MV-4-11 (cell line): ENCODE measurements around the gene PTPRN2.

Source experiments
- DNase-seq: peaks from one replicate; lab custom pipeline; 2025; lab: John Stamatoyannopoulos, UW

Gene PTPRN2

DNA sequence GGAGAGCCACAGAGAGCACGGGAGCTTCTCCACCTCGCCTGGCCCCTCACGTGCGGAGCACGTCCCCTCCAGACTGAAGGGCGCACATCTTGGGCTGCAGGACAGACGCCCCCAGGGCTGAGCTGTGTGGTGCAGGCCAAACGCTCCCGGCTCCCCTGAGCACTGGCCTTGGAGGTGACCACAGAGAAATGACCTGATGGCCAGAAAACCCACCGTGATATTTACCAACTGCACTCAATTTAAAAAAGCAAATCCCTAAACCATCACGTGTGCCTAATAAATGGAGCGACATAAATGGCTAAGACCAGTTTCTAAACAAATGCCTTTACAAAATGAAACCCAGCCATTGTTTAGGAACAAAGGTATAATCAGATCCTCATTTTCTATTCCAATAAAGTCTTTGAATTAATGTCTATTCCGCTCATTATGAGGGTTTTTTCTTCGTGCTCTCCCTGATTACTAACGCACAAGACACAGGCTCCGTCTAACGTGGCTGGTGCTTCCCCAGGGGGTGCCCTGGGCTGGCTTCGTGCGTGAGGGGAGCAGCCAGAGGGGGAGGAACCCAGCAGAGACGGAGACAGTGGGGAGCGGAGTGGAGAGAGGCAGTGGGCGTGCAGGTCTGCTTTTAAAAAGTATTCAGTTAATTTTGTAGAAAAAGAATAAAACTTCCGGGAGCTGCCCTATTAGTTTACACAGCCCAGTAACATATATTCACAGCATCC, 1060.5 kb downstream of the PTPRN2 start:
- DNase-seq = no peak

DNA sequence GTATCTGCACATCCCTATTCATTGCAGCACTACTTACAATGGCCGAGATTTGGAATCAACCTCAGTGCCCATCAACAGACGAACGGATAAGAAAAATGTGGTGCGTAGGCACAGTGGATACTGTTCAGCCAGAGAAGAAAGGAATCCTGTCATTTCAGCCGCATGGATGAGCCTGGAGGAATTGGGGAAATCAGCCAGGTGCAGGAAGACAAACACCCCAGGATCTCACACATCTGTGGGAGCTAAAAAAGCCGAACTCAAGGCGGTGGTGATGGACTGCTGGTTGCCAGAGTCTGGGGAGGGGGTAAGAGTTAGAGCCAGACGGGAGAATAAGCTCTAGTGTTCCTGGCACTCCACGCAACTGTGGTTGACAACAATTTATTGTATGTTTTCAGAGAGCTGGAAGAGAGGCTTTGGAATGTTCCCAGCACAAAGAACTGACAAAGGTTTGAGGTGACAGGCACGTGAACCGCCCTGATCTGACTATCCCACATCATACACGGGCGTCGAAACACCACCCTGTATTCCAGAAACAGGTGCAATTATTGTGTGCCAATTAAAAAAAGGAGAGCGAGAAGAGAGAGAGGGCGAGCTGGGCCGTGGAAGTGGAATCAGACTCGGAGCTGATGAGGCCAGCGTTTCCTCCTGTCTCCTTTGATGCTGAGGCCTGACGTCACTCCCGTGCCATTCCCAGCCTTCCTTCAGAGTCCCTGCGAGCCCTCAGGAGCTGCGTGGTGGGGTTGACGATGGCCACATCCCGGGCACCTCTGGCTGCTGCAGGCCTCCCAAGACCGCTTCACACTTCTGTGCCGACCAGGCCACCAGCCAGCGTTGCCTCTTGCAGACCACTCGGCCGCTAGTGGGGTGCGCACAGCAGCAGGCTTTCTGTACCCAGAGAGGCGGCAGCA, 1061.4 kb downstream of the PTPRN2 start:
- DNase-seq = no peak

DNA sequence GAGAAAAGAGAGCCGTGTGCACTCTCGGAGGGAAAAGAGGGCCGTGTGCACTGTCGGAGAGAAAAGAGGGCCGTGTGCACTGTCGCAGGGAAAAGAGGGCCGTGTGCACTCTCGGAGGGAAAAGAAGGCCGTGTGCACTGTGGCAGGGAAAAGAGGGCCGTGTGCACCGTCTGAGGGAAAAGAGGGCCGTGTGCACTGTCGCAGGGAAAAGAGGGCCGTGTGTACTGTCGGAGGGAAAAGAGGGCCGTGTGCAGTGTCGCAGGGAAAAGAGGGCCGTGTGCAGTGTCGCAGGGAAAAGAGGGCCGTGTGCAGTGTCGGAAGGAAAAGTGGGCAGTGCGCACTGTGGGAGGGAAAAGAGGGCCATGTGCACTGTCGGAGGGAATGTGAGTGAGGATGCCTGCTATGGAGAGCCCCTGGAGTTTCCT, 1062.1 kb downstream of the PTPRN2 start:
- no peak for DNase-seq

- DNase-seq = no peak
These were observed 1062.9 kb downstream of the PTPRN2 start for GRCh38 chr7:157524731-157525130.

GRCh38 chr7:157523766-157524421, 1063.7 kb downstream of the PTPRN2 start:
- no peak for DNase-seq

- no peak for DNase-seq
These were observed 1064.3 kb downstream of the PTPRN2 start for GRCh38 chr7:157523371-157523765.

- DNase-seq = no peak
These were observed 1064.7 kb downstream of the PTPRN2 start for GRCh38 chr7:157522954-157523353.

DNA sequence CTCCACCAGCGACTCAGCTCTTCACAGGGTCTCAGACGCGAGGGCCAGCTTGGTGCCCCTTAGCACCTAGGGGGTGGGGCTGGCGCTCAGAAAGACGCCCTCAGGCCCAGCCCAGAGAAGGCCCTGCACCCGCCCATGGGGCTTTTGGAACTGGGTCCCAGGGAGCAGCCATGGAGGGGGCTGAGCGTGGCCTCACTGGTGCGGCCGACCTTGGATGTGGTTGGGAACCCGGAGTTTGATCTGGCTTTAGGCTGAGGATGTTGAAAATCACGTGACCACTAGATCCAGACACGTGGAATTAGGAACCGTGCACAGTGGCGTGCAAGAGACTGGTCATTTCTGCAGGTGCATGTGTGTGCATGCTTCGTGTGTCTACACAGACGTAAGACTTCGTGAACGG, 1065.4 kb downstream of the PTPRN2 start:
- DNase-seq = no peak

DNA sequence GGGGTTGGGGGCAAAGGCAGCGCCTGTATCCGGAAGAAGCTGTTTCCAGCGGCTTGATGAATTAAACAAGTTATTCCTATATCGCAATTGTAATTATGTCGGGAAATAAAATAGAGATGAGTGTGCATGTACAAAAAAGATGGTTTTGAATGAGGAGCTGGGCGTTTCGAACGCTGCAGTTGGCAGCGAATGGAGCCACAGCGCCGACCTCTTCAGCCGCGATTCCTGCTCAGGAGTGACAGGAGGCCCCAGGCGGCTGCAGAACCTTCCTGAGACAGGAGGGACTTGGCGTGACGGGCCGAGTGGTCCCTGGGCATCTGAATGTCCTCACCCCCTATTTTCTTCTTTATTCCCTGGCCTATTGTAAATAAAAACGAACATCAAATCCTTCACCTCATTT, 1065.9 kb downstream of the PTPRN2 start:
- no peak for DNase-seq

DNA sequence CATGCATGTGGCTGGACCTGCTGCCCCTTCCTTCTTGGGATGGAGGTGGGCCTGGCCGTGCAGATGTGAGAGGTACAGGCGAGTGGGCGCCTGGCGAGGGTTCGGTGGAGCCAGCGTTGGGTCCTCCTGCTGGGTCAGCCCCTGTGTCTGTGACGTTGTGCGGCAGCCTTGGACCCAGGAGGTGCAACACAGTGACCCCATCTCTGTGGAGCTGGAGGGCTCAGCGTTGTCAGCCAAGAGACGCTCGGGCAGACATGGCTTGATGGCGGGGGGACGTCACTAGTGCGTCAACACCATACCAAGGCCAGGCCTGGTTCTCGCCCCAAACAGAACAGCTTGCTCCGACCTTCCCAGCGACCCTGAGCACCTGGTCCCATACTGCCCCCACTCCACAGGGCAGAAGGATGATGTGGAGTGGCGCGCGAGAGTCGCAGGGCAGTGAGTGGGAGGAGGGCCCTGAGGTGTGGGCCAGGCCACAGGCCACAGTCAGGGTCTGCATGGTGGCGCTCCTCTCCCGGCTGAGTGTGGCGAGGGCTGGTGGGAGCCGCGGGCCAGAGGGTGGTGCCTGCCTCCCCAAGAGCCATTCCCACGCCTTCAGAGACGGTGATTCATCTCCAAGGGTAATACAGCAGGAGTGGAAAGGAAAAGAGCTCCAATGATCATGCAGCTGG, 1066.4 kb downstream of the PTPRN2 start:
- no peak for DNase-seq

DNA sequence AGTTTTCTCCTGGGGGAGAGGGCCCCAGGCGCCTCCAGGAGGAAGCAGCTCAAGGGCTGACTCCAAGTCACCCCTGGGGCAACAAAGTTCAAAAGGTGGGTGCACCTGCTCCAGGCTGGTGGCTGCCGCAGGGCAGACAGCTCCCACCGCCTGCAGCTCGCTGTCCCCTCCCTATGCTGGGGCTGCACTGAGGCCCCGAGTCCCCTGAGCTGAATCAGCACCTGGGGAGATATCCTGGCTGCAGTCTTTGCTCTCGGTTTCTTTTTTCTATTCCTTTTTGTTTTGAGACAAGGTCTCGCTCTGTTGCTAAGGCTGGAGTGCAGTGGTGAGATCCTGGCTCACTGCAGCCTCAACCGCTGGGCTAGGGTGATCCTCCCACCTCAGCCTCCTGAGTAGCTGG, 1067.4 kb downstream of the PTPRN2 start:
- no peak for DNase-seq

DNA sequence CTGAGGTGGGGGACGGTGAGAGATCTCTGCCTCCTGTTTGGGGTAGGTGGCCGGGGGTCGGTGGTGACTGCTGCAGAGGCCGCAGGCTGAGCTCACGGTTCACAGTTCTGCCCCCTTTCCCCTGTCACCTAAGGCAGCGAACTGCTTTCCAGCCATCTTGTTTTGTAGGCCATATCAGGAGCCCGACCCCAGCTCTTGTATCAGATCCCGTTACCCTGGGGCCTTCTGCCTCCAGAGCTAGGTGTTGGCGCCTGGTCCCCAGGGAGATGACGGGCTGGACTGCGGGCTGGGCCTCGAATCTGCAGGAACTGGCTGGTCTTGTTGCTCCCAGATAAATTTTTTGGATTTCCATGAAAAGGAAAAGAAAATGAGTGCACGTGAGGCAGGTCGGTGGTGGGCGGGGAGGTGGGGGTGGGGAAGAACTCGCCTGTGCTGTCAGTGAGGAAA, 1067.8 kb downstream of the PTPRN2 start:
- no peak for DNase-seq

DNA sequence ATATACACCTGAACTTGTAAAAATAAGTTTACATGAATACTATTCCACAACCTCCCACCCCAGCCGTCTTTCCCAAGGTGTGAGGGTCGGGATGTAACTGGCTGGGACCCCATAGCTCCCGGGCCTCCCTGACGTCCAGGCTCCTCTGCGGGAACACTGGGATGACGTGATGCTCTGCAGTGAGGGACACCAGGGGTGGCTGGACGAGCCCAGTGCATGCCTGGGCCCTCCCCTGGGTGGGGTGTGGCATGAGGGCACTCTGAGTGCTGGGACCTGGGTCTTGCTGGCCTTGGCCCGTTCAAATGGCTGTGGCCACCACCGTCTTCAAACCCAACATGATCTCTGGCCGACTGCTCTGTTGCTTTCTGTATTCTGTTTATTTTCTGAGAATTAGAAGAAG, 1068.4 kb downstream of the PTPRN2 start:
- DNase-seq = no peak

- no peak for DNase-seq
These were observed 1069.0 kb downstream of the PTPRN2 start for GRCh38 chr7:157518514-157519175.

- DNase-seq = no peak
These were observed 1069.7 kb downstream of the PTPRN2 start for GRCh38 chr7:157517782-157518513.

DNA sequence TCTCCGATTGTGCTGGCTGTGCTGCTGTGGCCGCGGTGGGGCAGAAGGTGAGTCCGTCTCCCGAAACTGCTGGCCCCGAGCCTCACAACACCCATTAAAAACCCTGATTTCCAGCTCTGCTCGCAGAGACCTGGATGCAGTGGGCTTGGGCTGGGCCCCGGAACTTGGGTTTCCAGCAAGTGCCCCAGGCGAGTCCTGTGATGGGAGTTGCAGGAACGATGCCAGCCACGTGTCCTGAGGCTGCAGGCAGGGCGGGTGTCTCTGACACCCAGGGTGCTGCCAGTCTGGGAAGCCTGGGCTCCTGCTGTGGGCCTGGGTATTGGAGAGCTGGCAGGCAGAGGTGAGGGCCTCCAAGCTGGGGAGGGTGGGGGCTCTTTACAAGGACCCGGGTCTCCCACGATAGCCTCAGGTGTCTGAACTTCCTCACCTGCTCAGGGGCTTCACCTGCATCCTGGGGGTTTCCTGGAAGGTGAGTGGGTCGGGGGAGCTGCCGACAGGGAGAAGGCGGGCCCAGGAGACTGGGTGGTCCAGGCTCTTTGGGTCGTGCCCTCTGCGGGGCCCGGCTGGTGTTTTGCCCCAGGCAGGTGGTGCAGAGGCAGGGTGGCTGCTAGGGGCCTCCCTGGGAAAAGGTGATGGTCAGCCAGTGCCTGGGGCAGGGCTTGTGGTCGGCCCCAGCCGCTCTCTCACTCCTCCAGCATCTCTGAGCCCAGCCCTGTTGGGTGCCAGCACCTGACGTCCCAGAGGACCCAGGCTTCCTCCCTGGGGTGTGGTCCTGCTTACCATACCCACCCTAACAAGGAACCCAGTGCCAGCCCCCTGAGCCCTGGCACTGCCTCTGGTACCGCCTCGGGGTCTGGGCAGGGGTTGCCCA, 1070.5 kb downstream of the PTPRN2 start:
- no peak for DNase-seq

DNA sequence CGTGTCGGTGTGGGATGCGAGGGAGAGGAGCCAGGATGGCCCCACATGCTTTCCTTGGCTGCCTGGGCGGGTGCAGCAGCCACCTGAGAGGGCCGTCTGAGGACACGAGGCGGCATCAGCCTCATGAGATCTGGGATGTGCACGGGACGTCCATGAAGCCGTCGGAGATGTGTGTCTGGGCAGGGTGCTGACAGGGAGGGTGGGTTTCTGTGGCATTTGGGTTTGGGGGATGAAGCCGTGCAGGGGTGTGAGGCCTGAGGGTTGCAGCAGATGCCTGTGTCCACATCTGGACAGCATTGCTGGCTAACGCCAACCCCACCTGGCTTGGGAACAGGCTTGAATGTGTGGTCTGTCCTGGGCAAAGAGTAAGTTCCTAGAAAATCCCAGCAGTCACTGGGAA, 1071.3 kb downstream of the PTPRN2 start:
- DNase-seq = no peak

- no peak for DNase-seq
These were observed 1072.1 kb downstream of the PTPRN2 start for GRCh38 chr7:157515342-157516041.

- no peak for DNase-seq
These were observed 1072.9 kb downstream of the PTPRN2 start for GRCh38 chr7:157514746-157515145.
